ENCODE data around the gene ASB9. TPM values are rescaled to one million over a fixed set of nuclear protein-coding genes. Genes with fewer than 3 reads are reported as not detected.
A peak's percentile ranks its signal among the peaks of the same experiment; 100 is the strongest.

ASB9 gene
- total and polyA plus RNA-seq, 9 of the 15 experiments (the other 6 are each of a cell fraction or from before 2014, with no cell fraction given), result 0.27 to 1.7 (median 0.96) TPM

DNA sequence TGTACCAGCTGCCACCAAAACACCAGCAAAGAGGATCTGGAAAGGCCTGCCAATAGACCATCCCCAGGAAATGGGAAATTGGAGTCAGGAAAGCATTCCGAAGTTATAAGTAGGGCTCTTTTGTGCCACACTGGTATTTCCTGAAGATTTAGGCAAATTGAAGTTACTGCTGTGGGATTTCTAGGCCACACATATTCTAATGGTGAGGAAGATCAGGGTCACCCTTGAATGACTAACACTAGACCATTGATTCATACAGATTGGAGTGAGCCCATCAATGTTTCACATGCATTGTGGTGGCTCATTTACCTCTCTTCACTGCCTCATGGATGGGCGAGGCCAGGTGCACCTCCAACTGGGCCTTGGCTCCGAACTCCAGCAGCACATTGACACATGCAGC, 23.0 kb upstream of the ASB9 start (continued):
- TF ChIP-seq, protein P1, sequence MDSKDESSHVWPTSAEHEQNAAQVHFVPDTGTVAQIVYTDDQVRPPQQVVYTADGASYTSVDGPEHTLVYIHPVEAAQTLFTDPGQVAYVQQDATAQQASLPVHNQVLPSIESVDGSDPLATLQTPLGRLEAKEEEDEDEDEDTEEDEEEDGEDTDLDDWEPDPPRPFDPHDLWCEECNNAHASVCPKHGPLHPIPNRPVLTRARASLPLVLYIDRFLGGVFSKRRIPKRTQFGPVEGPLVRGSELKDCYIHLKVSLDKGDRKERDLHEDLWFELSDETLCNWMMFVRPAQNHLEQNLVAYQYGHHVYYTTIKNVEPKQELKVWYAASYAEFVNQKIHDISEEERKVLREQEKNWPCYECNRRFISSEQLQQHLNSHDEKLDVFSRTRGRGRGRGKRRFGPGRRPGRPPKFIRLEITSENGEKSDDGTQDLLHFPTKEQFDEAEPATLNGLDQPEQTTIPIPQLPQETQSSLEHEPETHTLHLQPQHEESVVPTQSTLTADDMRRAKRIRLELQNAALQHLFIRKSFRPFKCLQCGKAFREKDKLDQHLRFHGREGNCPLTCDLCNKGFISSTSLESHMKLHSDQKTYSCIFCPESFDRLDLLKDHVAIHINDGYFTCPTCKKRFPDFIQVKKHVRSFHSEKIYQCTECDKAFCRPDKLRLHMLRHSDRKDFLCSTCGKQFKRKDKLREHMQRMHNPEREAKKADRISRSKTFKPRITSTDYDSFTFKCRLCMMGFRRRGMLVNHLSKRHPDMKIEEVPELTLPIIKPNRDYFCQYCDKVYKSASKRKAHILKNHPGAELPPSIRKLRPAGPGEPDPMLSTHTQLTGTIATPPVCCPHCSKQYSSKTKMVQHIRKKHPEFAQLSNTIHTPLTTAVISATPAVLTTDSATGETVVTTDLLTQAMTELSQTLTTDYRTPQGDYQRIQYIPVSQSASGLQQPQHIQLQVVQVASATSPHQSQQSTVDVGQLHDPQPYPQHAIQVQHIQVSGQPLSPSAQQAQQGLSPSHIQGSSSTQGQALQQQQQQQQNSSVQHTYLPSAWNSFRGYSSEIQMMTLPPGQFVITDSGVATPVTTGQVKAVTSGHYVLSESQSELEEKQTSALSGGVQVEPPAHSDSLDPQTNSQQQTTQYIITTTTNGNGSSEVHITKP (IDR thresholded peaks at IDR 0.05; ENCODE audit: partially characterized antibody), result no peak

DNA sequence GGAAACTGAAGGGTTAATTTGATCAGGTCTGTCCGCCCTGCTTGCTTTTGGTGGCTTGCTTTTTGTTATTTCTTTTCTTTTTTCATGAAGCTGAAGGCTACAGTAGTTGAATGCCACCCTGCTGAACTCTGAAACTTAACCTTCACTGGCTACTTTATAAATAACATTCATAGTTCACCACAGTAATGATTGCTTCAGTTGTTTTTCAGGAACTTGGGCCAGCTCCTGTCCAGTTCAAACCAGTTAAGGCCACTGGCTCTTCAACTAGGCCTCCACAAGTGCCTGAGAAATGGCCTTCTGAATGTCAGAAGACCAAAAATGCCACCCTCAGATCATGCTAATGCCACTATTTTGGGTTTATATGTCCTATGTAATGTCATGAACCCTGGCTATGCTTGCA, 7.7 kb upstream of the ASB9 start:
- in situ Hi-C loops (cut with MboI), result no loop called here
- Histone ChIP-seq H3K9ac (ENCODE audit: insufficient read depth in 1 of 2, low read depth in 2 of 2, low read length in 2 of 2) (no peak overlapping the region), H3K27ac (ENCODE audit: extremely low read depth, low read depth, low read length) (no peak overlapping the region), H3K27me3 (ENCODE audit: control insufficient read depth in 2 of 2, insufficient read depth in 2 of 2, low read length in 2 of 2) (no peaks in the 10 kb centered on the region), H3K79me2 (ENCODE audit: control insufficient read depth, insufficient read depth, low read length) (no peaks in the 10 kb centered on the region), H3K9me1 (ENCODE audit: control insufficient read depth, insufficient read depth, low read length) (no peaks in the 10 kb centered on the region), H3K9me3 (replicated peaks; ENCODE audit: control insufficient read depth, insufficient read depth, low read depth, low read length) (no peaks in the 10 kb centered on the region), H3K36me3 (ENCODE audit: control insufficient read depth, insufficient read depth, low read length) (no peaks in the 10 kb centered on the region), H3K4me2 (ENCODE audit: insufficient read depth, low read length) (no peak overlapping the region), H3K4me1 (replicated peaks in 1 of 2; ENCODE audit: control insufficient read depth in 2 of 2, insufficient read depth in 2 of 2, low read length in 2 of 2) (no peaks in the 10 kb centered on the region), H2AFZ (ENCODE audit: low read depth, low read length) (no peak overlapping the region), H4K20me1 (replicated peaks; ENCODE audit: control insufficient read depth, insufficient read depth, low read length) (no peaks in the 10 kb centered on the region), H3K4me3 (no peak overlapping the region)
- ATAC-seq (no peak), FAIRE-seq (no peak), DNase-seq (ENCODE audit: extremely low read depth in 1 of 4, low spot score in 3 of 4) (no peak)
- intact Hi-C loops (cut with micrococcal nuclease), result no loop called here
- WGBS (ENCODE audit: insufficient coverage, low coverage, missing lambda C conversion rate), result 17% methylated on average over 1 of the region's 1 CpG
- POLR2A ChIA-PET, result interaction anchor here (0.8 kb wide), 1 partner anchor 13 kb away, joined by 3 read pairs; no protein-coding TSS in a partner anchor
- BruUV-seq (replicated peaks), result no TSS peak
- CTCF ChIA-PET (ENCODE audit: low intra/inter-chr PET ratio), result no interaction called here
- TF ChIP-seq, protein P2, sequence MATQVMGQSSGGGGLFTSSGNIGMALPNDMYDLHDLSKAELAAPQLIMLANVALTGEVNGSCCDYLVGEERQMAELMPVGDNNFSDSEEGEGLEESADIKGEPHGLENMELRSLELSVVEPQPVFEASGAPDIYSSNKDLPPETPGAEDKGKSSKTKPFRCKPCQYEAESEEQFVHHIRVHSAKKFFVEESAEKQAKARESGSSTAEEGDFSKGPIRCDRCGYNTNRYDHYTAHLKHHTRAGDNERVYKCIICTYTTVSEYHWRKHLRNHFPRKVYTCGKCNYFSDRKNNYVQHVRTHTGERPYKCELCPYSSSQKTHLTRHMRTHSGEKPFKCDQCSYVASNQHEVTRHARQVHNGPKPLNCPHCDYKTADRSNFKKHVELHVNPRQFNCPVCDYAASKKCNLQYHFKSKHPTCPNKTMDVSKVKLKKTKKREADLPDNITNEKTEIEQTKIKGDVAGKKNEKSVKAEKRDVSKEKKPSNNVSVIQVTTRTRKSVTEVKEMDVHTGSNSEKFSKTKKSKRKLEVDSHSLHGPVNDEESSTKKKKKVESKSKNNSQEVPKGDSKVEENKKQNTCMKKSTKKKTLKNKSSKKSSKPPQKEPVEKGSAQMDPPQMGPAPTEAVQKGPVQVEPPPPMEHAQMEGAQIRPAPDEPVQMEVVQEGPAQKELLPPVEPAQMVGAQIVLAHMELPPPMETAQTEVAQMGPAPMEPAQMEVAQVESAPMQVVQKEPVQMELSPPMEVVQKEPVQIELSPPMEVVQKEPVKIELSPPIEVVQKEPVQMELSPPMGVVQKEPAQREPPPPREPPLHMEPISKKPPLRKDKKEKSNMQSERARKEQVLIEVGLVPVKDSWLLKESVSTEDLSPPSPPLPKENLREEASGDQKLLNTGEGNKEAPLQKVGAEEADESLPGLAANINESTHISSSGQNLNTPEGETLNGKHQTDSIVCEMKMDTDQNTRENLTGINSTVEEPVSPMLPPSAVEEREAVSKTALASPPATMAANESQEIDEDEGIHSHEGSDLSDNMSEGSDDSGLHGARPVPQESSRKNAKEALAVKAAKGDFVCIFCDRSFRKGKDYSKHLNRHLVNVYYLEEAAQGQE (IDR thresholded peaks at IDR 0.05; ENCODE audit: borderline replicate concordance), result peak; percentile 79
- TF ChIP-seq, protein P2 (CRISPR knock-in tag; IDR thresholded peaks at IDR 0.05; ENCODE audit: low read depth), result no peak
- TF ChIP-seq, protein P3, sequence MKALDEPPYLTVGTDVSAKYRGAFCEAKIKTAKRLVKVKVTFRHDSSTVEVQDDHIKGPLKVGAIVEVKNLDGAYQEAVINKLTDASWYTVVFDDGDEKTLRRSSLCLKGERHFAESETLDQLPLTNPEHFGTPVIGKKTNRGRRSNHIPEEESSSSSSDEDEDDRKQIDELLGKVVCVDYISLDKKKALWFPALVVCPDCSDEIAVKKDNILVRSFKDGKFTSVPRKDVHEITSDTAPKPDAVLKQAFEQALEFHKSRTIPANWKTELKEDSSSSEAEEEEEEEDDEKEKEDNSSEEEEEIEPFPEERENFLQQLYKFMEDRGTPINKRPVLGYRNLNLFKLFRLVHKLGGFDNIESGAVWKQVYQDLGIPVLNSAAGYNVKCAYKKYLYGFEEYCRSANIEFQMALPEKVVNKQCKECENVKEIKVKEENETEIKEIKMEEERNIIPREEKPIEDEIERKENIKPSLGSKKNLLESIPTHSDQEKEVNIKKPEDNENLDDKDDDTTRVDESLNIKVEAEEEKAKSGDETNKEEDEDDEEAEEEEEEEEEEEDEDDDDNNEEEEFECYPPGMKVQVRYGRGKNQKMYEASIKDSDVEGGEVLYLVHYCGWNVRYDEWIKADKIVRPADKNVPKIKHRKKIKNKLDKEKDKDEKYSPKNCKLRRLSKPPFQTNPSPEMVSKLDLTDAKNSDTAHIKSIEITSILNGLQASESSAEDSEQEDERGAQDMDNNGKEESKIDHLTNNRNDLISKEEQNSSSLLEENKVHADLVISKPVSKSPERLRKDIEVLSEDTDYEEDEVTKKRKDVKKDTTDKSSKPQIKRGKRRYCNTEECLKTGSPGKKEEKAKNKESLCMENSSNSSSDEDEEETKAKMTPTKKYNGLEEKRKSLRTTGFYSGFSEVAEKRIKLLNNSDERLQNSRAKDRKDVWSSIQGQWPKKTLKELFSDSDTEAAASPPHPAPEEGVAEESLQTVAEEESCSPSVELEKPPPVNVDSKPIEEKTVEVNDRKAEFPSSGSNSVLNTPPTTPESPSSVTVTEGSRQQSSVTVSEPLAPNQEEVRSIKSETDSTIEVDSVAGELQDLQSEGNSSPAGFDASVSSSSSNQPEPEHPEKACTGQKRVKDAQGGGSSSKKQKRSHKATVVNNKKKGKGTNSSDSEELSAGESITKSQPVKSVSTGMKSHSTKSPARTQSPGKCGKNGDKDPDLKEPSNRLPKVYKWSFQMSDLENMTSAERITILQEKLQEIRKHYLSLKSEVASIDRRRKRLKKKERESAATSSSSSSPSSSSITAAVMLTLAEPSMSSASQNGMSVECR (CRISPR knock-in tag; IDR thresholded peaks at IDR 0.05), result no peak

Measured in K562 (cell line).